HepG2 (cell line): ENCODE measurements around the gene NKX3-2. TPM values are rescaled to one million over a fixed set of nuclear protein-coding genes. Genes with fewer than 3 reads are reported as not detected.

Source experiments
- NCOA2 ChIP-seq: sonication (generic); formaldehyde crosslinking; IDR thresholded peaks from 2 replicates; pipeline ENCODE4 v1.8.0; 2022; ENCODE audit warnings: inconsistent platforms
- PLRG1 ChIP-seq: fragments of 450-650 bp; conservative IDR thresholded peaks from 2 replicates; pipeline ENCODE4 v1.6.1; 2016
- SATB2 ChIP-seq: sonication (generic); formaldehyde crosslinking; IDR thresholded peaks from 2 replicates; pipeline ENCODE4 v1.5.0; 2020; ENCODE audit warnings: missing genetic modification reagents
- SIX4 ChIP-seq: sonication (generic); formaldehyde crosslinking; IDR thresholded peaks from 2 replicates; pipeline ENCODE4 v1.4.0; 2020; ENCODE audit warnings: missing genetic modification reagents
- U2AF2 ChIP-seq: fragments of 200-400 bp; formaldehyde crosslinking; IDR thresholded peaks from 2 replicates; pipeline ENCODE4 v1.6.1; 2017; ENCODE audit warnings: low read depth, mild to moderate bottlenecking, low read length
- ZNF225 ChIP-seq: sonication (generic); formaldehyde crosslinking; IDR thresholded peaks from 2 replicates; pipeline ENCODE4 v1.4.0; 2020; ENCODE audit warnings: mild to moderate bottlenecking, missing genetic modification reagents
- ZNF253 ChIP-seq: sonication (generic); formaldehyde crosslinking; IDR thresholded peaks from 2 replicates; pipeline ENCODE4 v1.8.0; 2022; ENCODE audit warnings: mild to moderate bottlenecking, missing genetic modification reagents, borderline replicate concordance
- ZSCAN31 ChIP-seq: sonication (generic); formaldehyde crosslinking; IDR thresholded peaks from 2 replicates; pipeline ENCODE4 v1.5.0; 2020; ENCODE audit warnings: low read depth, mild to moderate bottlenecking, missing genetic modification reagents
- polyA plus RNA-seq, 8 experiments: library from polyadenylated mRNA; depleted of rRNA in 3 of 8; stranded (reverse) in 7 of 8; unstranded in 1 of 8; fragments of >200 nt; fragmentation: Illumina TruSeq in 4 of 8; extraction: Trizol in 4 of 8; gene quantifications; 2 replicates each; pipeline versions ENCODE4 v1.2.1 to v1.2.3, GENCODE V29; 2011 to 2016; ENCODE audit warnings: low read depth in 4 of 8, missing spikeins in 1 of 8, mixed read lengths in 1 of 8; ENCODE audit not compliant: insufficient read depth in 1 of 8
- total RNA-seq, 5 experiments: library from RNA; depleted of rRNA; stranded (reverse); fragments of >200 nt; fragmentation: Illumina TruSeq; extraction: Trizol; gene quantifications; 2 replicates each; pipeline ENCODE4 v1.2.3, GENCODE V29; 2016; ENCODE audit warnings: low read depth in 1 of 5
- TF ChIP-seq, protein P1 (sequence below): sonication (generic); formaldehyde crosslinking; IDR thresholded peaks from one replicate; pipeline ENCODE4 v1.5.1; 2020; ENCODE audit warnings: mild to moderate bottlenecking, missing genetic modification reagents; ENCODE audit errors: not compliant biosample characterization
- TF ChIP-seq, protein P2 (sequence below): sonication (generic); formaldehyde crosslinking; IDR thresholded peaks from 2 replicates; pipeline ENCODE4 v1.8.1; 2022; ENCODE audit warnings: mild to moderate bottlenecking, missing genetic modification reagents
- TF ChIP-seq, protein P3 (sequence below): sonication (generic); formaldehyde crosslinking; IDR thresholded peaks from 2 replicates; pipeline ENCODE4 v1.8.1; 2023; ENCODE audit warnings: mild to moderate bottlenecking, missing genetic modification reagents
- TF ChIP-seq, protein P4 (sequence below): sonication (generic); formaldehyde crosslinking; IDR thresholded peaks from 2 replicates; pipeline ENCODE4 v1.5.0; 2020; ENCODE audit warnings: mild to moderate bottlenecking, missing genetic modification reagents, borderline replicate concordance

The NKX3-2 gene
- total and polyA plus RNA-seq, 2 of the 13 experiments (the other 11 are each of a cell fraction or from before 2014, with no cell fraction given): 0.07 to 0.13 TPM

DNA sequence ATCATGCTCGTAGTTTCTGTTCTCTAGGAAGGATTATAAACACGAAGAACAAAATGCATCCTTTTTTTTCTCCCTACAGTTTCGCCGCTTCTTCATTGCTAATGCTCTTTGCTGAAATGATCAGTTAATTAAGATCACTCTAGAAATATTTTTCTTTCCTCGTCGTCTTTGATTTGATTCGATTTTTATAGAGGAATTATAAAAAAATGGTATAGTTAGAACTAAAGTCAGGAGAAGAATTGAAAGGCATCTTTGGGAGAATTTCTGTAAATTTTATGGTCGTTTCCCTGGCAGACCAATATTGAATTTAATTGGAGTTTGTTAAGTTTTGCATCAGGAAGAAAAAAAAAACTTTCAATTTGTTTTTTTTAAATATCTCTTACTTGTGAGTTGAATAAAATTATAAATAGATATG is 1.1 kb upstream of the NKX3-2 start (continued):
- TF ChIP-seq, protein P1, sequence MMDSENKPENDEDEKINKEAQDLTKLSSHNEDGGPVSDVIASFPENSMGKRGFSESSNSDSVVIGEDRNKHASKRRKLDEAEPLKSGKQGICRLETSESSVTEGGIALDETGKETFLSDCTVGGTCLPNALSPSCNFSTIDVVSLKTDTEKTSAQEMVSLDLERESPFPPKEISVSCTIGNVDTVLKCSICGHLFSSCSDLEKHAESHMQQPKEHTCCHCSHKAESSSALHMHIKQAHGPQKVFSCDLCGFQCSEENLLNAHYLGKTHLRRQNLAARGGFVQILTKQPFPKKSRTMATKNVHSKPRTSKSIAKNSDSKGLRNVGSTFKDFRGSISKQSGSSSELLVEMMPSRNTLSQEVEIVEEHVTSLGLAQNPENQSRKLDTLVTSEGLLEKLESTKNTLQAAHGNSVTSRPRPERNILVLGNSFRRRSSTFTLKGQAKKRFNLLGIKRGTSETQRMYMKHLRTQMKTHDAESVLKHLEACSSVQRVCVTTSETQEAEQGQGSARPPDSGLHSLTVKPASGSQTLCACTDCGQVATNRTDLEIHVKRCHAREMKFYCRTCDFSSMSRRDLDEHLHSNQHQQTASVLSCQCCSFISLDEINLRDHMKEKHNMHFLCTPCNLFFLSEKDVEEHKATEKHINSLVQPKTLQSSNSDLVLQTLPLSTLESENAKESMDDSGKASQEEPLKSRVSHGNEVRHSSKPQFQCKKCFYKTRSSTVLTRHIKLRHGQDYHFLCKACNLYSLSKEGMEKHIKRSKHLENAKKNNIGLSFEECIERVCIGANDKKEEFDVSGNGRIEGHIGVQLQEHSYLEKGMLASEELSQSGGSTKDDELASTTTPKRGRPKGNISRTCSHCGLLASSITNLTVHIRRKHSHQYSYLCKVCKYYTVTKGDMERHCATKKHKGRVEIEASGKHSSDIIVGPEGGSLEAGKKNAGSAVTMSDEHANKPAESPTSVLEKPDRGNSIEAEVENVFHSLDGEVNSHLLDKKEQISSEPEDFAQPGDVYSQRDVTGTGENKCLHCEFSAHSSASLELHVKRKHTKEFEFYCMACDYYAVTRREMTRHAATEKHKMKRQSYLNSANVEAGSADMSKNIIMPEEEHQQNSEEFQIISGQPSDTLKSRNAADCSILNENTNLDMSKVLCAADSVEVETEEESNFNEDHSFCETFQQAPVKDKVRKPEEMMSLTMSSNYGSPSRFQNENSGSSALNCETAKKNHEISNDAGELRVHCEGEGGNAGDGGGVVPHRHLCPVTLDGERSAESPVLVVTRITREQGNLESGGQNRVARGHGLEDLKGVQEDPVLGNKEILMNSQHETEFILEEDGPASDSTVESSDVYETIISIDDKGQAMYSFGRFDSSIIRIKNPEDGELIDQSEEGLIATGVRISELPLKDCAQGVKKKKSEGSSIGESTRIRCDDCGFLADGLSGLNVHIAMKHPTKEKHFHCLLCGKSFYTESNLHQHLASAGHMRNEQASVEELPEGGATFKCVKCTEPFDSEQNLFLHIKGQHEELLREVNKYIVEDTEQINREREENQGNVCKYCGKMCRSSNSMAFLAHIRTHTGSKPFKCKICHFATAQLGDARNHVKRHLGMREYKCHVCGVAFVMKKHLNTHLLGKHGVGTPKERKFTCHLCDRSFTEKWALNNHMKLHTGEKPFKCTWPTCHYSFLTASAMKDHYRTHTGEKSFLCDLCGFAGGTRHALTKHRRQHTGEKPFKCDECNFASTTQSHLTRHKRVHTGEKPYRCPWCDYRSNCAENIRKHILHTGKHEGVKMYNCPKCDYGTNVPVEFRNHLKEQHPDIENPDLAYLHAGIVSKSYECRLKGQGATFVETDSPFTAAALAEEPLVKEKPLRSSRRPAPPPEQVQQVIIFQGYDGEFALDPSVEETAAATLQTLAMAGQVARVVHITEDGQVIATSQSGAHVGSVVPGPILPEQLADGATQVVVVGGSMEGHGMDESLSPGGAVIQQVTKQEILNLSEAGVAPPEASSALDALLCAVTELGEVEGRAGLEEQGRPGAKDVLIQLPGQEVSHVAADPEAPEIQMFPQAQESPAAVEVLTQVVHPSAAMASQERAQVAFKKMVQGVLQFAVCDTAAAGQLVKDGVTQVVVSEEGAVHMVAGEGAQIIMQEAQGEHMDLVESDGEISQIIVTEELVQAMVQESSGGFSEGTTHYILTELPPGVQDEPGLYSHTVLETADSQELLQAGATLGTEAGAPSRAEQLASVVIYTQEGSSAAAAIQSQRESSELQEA: no peak
- TF ChIP-seq U2AF2: no peak
- TF ChIP-seq ZNF253: no peak
- TF ChIP-seq ZSCAN31 (CRISPR knock-in tag): 0 out of 2 replicates have a peak, but pooled peaks have one; percentile 3
- TF ChIP-seq SIX4: no peak
- 0 out of 2 replicates have a peak, but pooled peaks have one; percentile 3 for TF ChIP-seq SATB2 (CRISPR knock-in tag)
- no peak for TF ChIP-seq NCOA2 (CRISPR knock-in tag)
- TF ChIP-seq ZNF225: no peak
- TF ChIP-seq, protein P2, sequence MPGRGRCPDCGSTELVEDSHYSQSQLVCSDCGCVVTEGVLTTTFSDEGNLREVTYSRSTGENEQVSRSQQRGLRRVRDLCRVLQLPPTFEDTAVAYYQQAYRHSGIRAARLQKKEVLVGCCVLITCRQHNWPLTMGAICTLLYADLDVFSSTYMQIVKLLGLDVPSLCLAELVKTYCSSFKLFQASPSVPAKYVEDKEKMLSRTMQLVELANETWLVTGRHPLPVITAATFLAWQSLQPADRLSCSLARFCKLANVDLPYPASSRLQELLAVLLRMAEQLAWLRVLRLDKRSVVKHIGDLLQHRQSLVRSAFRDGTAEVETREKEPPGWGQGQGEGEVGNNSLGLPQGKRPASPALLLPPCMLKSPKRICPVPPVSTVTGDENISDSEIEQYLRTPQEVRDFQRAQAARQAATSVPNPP (CRISPR knock-in tag): 0 out of 2 replicates have a peak, but pooled peaks have one; percentile 9
- TF ChIP-seq, protein P3, sequence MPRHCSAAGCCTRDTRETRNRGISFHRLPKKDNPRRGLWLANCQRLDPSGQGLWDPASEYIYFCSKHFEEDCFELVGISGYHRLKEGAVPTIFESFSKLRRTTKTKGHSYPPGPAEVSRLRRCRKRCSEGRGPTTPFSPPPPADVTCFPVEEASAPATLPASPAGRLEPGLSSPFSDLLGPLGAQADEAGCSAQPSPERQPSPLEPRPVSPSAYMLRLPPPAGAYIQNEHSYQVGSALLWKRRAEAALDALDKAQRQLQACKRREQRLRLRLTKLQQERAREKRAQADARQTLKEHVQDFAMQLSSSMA (CRISPR knock-in tag): no peak
- TF ChIP-seq, protein P4, sequence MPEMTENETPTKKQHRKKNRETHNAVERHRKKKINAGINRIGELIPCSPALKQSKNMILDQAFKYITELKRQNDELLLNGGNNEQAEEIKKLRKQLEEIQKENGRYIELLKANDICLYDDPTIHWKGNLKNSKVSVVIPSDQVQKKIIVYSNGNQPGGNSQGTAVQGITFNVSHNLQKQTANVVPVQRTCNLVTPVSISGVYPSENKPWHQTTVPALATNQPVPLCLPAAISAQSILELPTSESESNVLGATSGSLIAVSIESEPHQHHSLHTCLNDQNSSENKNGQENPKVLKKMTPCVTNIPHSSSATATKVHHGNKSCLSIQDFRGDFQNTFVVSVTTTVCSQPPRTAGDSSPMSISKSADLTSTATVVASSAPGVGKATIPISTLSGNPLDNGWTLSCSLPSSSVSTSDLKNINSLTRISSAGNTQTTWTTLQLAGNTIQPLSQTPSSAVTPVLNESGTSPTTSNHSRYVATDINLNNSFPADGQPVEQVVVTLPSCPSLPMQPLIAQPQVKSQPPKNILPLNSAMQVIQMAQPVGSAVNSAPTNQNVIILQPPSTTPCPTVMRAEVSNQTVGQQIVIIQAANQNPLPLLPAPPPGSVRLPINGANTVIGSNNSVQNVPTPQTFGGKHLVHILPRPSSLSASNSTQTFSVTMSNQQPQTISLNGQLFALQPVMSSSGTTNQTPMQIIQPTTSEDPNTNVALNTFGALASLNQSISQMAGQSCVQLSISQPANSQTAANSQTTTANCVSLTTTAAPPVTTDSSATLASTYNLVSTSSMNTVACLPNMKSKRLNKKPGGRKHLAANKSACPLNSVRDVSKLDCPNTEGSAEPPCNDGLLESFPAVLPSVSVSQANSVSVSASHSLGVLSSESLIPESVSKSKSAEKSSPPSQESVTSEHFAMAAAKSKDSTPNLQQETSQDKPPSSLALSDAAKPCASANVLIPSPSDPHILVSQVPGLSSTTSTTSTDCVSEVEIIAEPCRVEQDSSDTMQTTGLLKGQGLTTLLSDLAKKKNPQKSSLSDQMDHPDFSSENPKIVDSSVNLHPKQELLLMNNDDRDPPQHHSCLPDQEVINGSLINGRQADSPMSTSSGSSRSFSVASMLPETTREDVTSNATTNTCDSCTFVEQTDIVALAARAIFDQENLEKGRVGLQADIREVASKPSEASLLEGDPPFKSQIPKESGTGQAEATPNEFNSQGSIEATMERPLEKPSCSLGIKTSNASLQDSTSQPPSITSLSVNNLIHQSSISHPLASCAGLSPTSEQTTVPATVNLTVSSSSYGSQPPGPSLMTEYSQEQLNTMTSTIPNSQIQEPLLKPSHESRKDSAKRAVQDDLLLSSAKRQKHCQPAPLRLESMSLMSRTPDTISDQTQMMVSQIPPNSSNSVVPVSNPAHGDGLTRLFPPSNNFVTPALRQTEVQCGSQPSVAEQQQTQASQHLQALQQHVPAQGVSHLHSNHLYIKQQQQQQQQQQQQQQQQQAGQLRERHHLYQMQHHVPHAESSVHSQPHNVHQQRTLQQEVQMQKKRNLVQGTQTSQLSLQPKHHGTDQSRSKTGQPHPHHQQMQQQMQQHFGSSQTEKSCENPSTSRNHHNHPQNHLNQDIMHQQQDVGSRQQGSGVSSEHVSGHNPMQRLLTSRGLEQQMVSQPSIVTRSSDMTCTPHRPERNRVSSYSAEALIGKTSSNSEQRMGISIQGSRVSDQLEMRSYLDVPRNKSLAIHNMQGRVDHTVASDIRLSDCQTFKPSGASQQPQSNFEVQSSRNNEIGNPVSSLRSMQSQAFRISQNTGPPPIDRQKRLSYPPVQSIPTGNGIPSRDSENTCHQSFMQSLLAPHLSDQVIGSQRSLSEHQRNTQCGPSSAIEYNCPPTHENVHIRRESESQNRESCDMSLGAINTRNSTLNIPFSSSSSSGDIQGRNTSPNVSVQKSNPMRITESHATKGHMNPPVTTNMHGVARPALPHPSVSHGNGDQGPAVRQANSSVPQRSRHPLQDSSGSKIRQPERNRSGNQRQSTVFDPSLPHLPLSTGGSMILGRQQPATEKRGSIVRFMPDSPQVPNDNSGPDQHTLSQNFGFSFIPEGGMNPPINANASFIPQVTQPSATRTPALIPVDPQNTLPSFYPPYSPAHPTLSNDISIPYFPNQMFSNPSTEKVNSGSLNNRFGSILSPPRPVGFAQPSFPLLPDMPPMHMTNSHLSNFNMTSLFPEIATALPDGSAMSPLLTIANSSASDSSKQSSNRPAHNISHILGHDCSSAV (CRISPR knock-in tag): no peak
- TF ChIP-seq PLRG1: no peak
